GM19468 (cell line): ENCODE results near the gene MUC15.
"Not testable (repeated sequence)": the region's sequence is repeated elsewhere in the genome, so short reads cannot be mapped to it uniquely, and the experiment has no call there.

ENCODE experiments used
- ATAC-seq: cut with Tn5 transposase; IDR thresholded peaks from one replicate; pipeline ENCODE4 v1.9.1; 2021; ENCODE audit warnings: mild to moderate bottlenecking, moderate library complexity, moderate number of reproducible peaks; ENCODE audit not compliant: unreplicated experiment; ENCODE audit errors: extremely low read depth

The MUC15 gene, protein sequence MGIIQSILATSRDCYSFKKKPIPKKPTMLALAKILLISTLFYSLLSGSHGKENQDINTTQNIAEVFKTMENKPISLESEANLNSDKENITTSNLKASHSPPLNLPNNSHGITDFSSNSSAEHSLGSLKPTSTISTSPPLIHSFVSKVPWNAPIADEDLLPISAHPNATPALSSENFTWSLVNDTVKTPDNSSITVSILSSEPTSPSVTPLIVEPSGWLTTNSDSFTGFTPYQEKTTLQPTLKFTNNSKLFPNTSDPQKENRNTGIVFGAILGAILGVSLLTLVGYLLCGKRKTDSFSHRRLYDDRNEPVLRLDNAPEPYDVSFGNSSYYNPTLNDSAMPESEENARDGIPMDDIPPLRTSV

DNA sequence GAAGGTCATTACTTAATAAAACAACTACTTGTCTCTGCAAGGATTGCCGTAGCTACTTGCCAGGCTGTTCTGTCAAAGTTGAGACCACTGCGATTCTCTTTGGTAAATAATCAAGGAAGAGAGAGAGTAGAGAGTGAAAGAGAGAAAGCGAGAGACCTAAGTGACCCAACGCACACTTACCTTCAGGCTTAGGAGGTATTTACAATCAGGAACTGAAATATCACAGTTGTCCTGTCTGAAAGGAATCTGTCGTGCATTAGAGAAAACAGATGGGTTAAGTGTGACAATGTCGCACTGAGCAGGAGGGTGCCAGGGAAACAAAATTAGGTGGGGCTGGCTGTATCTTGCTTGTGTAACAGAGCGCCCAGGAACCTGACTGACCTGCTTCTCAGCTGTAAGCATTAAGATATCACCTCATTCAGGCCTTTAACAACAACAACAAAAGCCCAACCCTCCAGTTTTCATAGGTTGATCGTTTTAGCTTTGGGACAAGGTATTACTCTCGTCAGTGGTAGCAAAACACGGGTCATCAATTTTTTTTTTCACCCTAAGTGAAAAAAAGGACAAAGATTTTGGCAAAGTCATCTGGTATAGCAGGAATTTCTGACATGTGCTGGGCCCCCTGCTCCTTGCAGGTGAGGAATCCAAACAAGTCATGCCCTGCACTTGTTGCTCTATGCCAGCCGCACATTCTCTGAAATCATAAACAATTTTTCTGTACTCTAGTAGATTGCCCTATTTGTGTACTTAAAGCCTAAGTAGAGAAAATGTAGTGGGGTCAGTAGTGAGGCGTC lies at the start of gene MUC15:
MUC15 (minus strand) TSS at position 403 of the 794 bp plus-strand sequence. CDS start 5,169 bp downstream, outside the sequence.
- no peak for ATAC-seq

DNA sequence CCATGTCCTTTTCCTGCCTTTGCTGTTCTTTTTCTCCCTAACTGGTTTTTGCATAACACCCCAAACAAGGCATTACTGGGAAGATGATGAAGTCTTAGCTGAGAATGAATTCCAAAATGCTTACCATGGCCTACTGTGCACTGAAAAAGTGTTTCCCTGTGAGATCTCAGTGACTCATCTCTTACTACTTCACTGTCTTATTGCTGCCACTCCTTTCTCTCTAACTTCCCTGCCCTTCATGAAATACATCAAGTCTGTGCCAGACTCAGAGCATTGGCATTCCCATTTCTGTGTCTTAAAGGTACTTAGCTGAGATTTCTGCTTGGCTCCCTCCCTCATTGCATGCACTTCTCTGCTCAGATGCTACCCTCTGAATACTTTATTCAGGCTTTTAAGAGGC lies 49.1 kb upstream of the MUC15 start:
- ATAC-seq: no peak

DNA sequence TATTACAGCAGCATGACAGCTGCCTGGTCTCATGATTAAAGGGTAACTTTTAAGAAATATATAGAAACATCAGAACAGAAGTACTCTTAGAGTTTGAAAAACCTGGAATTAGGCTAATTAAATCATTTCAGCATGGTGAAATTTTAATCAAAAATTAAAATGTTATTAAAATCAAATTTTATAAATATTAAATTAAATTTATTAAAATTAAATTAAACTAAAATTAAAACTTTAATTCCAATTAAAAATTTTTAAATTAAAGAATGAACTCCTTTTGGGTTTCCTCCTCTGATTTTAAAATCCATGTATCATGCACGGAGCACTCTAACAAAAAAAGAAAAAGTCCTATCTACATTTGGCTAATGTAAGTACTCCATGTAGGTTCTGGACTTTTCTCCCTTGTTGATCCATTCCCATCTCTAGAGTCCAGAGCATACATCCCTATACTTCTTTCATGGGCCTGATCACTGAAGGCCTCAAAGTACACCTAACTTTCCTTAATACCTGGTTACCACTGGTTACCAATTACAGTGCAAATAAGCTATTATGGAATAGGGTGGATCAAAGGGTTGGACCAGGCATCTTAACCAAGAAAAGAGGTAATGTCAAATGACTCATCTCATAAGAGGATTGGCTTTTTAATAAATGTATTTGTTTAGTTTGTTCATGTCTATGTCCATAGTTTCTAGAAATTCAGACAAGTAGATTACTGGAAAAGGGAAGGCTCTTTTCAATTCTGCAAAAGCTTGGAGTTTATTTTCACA lies 48.4 kb upstream of the MUC15 start:
- ATAC-seq: no peak

DNA sequence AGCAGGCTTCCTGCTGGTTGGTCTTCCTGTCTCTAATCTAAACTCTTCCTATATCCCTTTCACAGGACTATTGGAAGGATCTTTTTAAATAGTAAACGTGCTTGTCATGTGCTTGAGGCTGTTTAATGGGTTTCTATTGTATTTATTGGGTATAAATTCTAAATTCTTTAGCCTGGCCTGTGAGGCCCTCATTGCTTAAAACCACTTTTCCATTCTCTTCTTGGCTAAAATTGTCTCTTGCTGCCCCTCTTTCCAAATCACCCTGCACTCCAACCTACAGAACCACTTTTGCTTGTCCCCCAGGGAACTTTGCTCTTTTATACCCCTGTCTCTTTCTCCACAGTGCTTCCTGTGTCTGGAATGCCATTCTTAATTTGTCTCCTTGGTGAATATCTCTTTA lies 46.4 kb upstream of the MUC15 start:
- ATAC-seq: no peak

DNA sequence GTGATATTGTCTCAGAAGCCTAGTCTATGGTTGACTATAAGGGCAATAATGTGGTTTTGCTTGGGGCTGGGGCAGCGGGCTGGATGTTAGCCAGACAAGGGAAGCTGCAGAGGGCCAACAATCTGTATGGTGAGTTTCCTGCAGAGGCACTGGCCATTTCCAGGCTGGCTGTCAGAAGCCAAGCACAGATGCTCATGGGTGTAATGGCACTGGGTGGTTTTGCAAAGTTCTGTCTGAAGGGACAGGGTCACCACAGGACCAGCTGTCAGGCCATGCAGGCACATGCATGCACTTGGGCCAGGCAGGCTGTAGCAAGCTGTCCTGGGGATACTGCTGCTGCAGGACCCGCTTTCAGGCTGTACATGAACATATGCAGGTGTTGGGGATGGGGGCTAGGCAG lies 41.7 kb upstream of the MUC15 start:
- no peak for ATAC-seq

DNA sequence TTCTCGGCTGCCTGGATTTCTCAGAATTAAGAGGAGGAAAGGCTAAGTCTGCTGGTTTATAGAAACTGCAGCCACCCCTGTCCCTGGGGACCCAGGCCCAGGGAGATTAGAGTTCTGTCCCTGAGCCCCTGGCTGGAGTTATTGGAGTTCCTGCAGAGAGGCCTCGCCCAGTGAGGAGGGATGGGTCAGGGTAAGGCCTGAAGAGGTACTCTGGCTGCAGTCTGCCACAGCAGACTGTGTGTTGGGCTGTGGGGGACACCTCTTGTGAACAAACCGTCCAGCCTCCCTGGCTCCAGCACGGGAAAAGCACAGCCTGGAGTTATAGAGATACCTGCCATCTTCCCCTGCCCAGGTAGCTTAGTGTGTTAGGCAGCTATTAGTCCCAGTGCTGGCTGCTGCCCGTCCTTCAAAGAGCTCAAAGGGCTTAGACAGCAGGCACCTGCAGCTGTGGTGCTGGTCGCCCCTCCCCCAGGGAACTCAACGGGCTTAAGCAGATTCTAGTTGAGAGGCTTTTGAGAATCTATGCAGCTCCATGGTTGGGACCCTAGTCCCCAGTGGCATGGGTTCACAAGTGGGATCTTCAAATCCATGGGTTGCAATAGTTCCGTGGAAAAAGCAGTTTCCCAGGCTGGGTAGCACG lies 36.6 kb upstream of the MUC15 start:
- ATAC-seq: no peak

DNA sequence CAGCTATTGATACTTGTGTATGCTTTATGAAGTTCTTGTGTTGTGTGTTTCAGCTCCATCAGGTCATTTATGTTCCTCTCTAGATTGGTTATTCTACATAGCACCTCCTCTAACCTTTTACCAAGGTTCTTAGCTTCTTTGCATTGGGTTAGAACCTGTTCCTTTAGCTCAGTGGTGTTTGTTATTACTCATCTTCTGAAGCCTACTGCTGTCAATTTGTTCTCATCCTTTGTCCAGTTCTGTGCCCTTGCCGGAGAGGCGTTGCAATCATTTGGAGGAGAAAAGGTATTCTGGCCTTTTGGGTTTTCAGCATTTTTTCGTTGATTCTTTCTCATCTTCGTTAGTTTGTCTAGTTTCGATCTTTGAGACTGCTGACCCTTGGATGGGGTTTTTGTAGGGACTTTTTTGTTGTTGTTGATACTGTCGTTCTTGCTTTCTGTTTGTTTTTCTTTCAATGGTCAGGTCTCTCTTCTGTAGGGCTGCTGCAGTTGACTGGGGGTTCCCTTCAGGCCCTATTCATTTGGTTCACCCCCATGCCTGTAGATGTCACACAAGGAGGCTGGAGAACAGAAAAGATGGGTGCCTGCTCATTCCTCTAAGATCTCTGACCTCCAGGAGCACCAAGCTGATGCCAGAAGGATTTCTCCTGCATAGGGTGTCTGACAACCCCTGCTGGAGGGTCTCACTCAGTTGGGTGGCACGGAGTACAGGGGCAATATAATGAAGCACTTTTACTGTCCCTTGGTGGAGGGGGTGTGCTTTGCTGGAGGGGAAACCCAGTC lies 35.9 kb upstream of the MUC15 start:
- no peak for ATAC-seq

DNA sequence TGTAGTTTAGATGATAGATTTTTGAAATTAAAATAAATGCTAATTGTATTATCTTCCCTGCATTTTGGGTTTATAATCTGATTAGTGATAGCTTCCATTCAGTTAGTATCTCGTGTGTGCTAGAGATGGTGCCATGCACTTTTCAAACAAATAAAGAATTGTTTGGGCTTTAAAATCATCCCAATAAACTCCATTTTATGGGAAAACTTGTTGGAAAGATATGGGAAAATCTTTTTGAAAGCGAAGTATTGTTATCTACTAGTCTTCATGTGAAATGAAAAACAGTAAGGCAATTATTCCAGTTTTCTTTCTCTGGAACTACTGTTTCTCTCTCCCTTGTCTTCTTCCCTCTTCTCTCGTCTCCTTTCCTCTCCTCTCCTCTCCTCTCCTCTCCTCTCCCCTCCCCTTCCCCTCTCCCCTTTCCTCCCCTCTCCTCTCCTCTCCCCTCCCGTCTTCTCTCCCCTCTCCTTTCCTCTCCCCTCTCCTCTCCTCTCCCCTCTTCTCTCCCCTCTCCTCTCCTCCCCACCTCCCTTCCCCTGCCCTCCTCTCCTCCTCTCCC lies 27.9 kb upstream of the MUC15 start:
- ATAC-seq: no peak

DNA sequence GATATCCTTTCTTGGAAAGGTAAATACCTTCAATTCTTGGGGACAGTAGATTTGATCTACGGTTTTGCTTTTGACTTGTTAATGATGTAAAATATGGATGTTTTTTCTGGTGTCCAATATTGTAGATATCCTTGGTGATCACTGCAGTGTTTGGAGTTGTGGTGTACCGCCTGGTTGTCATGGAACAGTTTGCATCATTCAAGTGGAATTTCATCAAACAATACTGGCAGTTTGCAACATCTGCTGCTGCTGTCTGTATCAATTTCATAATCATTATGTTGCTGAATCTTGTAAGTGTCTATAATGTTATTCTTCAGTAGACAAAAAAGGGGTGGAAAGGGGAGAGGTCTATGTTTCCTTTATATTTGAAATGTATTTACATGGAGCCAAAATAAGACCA lies 27.4 kb upstream of the MUC15 start:
- no peak for ATAC-seq

DNA sequence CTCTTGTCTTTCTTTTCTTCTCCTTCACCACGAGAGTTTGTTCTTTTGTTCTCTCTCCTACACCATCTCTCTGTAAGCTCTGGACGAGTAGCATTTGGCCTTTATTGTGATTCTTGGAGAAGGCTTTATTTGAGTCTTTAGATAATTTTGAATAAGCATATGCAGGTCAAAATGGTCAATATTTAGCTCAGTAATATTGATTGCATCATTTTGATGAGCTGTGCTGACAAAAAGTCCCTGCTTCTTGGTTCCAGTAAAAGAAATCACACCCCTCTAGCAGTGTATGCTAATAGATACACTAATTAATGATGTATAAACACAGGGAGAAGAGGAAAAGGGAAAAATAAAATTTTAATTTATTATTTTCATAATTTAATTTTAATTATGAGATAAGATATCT lies 25.8 kb upstream of the MUC15 start:
- no peak for ATAC-seq

DNA sequence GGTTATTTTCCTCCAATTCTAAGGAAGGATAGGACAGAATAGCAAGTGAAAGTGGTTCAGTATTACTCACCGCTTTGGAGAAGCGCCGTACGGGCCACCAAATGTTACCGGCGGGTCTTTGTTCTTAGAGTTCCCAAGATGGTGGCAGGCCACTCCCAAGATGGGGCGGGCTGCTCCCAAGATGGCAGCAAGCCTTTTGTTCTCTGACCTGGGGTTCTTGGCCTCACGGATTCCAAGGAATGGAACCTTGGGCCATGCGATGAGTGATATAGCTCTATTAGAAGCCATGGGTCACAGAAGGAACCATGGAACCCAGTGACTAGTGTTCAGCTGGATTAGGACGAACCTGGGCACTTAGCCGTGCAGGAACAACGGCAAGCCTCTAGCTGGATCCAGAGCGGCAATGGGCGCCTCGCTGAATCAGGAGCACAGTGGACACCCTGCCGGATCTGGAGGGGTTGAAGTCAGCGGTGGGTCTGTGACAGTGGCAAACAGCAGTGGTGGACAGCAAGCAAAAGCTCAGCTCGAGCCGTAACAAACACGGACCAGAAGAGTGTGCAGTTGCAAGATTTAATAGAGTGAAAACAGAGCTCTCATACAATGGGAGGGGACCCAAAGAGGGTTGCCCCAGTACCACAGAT lies 25.1 kb upstream of the MUC15 start:
- not testable (repeated sequence) for ATAC-seq

DNA sequence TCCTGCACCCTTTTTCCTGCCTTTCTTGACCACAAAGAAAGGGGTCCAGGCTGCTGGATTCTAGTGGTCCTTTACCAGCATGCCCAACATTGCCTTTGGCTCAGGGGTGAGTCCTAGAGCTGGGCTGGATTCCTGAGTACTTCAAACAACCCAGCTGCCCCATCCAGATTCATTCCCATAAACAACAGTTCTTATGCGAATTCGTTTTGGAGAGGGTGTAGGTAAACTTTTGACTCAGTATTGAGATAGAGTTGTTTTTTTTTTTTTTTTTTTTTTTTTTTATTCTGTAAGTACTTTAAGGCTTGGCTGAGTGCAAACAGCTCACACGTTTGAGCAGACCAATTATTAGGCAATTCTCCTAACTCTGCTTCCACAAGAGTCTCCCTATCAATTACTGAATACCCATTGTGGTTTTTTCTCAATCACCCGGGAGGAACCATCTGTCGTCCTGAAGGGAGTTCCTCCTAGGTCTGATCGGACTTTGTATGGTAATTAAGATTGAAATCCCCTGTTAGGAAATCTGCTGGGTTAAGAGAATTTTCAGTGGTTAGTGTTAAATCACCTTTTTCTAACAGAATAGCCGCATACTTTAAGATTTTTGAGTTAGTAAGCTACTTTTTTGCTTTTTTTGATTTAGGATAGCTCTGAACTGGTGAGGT lies 23.3 kb upstream of the MUC15 start:
- ATAC-seq: not testable (repeated sequence)

DNA sequence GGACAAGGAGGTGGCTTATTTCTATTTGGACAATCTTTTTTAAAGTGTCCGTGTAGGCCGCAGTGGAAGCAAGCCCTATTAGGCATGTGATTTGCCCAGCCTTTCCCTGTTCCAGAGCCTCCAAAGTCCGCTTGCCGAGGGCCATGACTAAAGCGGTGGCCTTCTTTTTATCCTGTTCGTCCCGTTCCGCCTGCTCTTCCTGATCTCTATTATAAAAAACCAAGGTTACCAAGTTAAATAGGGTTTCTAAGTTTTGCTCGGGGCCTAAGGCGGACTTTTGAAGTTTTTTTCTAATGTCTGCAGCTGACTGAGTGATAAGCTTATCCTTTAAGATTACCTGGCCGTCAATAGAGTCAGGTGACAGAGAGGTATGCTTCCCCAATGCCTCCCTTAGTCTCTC lies 21.6 kb upstream of the MUC15 start:
- no peak for ATAC-seq

DNA sequence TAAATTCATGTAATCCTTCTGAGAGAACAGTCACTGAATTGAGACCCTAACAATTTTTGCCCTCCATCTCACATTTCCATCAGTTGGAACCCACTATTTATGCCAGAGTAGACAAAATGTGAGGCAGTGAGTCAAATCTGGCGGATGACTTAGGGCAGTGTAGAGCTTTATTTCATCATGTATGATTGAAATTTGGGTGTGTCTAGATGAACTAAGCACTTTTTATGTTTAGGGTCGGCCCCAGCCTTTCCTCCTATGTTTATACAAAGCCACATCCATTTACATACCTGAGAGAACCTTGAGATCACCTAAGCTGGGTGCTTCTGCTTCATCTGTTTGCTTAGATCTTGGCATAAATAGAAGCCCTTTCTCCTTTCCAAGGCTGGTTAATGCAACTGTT lies 15.0 kb upstream of the MUC15 start:
- ATAC-seq: no peak

DNA sequence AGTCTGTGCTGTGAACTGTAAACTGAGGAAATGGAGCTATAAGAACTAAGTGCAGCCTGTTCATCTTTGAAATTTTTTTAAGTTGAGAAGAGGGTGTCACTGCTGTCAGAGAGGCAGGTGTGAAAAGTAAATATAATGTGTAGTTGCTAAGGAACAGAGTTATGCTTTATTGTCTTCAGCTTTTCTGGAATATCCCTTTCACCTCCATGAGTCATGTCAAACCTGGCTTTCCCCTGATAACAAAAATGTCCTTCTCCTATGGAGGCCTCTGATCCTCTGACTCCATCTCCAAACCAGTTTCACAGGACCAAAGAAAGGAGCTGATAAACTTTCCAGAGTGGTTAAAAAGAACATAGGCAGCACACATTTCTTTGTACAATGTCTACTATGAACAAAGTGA lies 12.8 kb upstream of the MUC15 start:
- ATAC-seq: no peak

DNA sequence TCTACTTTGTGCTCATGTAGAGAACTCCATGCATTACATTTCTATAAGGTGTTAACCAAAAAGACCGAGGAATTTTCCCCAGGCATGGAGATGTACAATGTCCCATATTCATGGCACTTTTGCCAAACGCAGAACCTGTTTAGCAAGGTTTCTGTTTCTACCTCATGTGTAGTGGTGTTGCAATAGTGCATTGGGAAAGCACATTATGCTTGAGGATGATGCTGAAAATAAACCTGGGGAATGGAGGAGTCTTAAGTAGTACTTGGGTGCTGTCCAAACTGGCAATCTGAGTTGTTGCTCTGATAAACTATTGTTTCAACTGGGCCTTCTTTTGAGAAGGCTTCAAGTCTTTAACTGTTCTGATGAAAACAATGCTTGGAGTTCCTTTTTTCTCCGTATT lies 11.5 kb upstream of the MUC15 start:
- no peak for ATAC-seq

DNA sequence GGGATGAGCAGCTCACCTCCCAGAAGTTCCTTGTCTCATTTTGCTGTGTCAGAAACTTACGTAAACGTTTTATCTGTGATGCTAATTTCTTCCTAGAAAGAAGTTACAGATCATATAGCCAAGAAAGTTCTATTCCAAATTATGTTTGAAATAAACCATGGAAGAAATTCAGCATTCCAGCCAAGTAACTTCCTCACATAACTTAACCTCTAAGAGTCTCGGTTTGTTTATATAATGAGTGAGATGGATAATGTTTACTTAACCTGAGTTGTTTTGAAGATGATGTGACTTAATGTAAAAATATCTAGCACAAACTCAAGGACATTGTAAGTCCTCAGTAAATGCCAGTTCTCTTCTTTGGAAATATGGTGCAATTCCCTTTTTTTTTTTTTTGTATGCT lies 8.9 kb upstream of the MUC15 start:
- no peak for ATAC-seq

DNA sequence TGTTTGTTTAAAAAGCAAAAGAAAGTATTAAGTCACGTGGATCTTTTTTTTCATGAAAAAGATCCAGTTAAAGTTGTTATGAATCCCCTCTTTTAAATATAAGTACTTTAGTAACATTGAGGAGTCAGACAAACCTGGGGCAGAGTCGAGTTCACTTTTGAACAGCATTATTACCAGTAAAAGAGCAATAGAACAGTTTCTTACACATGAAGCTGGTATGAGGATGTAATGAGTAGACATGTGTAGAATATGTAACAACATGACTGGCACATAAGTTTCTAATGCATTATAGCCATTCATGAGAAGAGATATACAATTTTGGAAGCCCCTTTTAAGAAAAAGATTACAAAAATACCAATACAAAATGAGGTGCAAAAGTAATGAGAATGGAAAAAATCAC lies 7.6 kb upstream of the MUC15 start:
- no peak for ATAC-seq
